ENCODE measurements around the gene C10orf90. TPM values are rescaled to one million over a fixed set of nuclear protein-coding genes. Genes with fewer than 3 reads are reported as not detected.

Gene C10orf90
- total RNA-seq, 2 experiments from 2014 or later, result not detected

GRCh38 chr10:126527645-126528314 lies 142.7 kb downstream of the C10orf90 start:
- CTCF ChIA-PET, result no interaction called here
- intact Hi-C loops (cut with DNase I, micrococcal nuclease), result no loop called here
- H3K27me3 ChIP-seq (ENCODE audit: control insufficient read depth in 1 of 2, insufficient read depth in 2 of 2, low read length in 2 of 2), result no peaks in the 10 kb centered on the region
- Mint-ChIP-seq H3K4me1 (ENCODE audit: low read depth) (no peaks in the 10 kb centered on the region), H3K4me3 (no peak overlapping the region), H3K27me3 (peaks cover 7% of the 10 kb centered on the region), H3K9me3 (no peaks in the 10 kb centered on the region), H3K36me3 (ENCODE audit: low read depth) (no peaks in the 10 kb centered on the region), H3K27ac (no peak overlapping the region)
- H3K4me1 ChIP-seq (ENCODE audit: insufficient read depth, low read length), result no peaks in the 10 kb centered on the region
- no peak overlapping the region for H3K4me3 ChIP-seq (ENCODE audit: low read length)
- no peaks in the 10 kb centered on the region for H3K36me3 ChIP-seq (ENCODE audit: insufficient read depth, low read length)
- TF ChIP-seq, protein P1, sequence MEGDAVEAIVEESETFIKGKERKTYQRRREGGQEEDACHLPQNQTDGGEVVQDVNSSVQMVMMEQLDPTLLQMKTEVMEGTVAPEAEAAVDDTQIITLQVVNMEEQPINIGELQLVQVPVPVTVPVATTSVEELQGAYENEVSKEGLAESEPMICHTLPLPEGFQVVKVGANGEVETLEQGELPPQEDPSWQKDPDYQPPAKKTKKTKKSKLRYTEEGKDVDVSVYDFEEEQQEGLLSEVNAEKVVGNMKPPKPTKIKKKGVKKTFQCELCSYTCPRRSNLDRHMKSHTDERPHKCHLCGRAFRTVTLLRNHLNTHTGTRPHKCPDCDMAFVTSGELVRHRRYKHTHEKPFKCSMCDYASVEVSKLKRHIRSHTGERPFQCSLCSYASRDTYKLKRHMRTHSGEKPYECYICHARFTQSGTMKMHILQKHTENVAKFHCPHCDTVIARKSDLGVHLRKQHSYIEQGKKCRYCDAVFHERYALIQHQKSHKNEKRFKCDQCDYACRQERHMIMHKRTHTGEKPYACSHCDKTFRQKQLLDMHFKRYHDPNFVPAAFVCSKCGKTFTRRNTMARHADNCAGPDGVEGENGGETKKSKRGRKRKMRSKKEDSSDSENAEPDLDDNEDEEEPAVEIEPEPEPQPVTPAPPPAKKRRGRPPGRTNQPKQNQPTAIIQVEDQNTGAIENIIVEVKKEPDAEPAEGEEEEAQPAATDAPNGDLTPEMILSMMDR (IDR thresholded peaks at IDR 0.05), result no peak
- H3K27ac ChIP-seq (ENCODE audit: low read depth in 1 of 2, low read length in 2 of 2), result no peak overlapping the region
- POLR2A ChIA-PET, result no interaction called here
- no peaks in the 10 kb centered on the region for H3K9me3 ChIP-seq (ENCODE audit: control insufficient read depth in 1 of 2, insufficient read depth in 1 of 2, low read length in 2 of 2)
- ATAC-seq (ENCODE audit: poor library complexity) (no peak), DNase-seq (no peak)

- Mint-ChIP-seq H3K27ac (no peak overlapping the region), H3K9me3 (no peaks in the 10 kb centered on the region), H3K4me3 (no peak overlapping the region), H3K4me1 (ENCODE audit: low read depth) (no peaks in the 10 kb centered on the region), H3K36me3 (ENCODE audit: low read depth) (no peaks in the 10 kb centered on the region), H3K27me3 (peaks cover 7% of the 10 kb centered on the region)
- Histone ChIP-seq H3K36me3 (ENCODE audit: insufficient read depth, low read length) (no peaks in the 10 kb centered on the region), H3K27ac (ENCODE audit: low read depth in 1 of 2, low read length in 2 of 2) (no peak overlapping the region), H3K27me3 (ENCODE audit: control insufficient read depth in 1 of 2, insufficient read depth in 2 of 2, low read length in 2 of 2) (no peaks in the 10 kb centered on the region), H3K4me1 (ENCODE audit: insufficient read depth, low read length) (no peaks in the 10 kb centered on the region), H3K4me3 (ENCODE audit: low read length) (no peak overlapping the region), H3K9me3 (ENCODE audit: control insufficient read depth in 1 of 2, insufficient read depth in 1 of 2, low read length in 2 of 2) (no peaks in the 10 kb centered on the region)
- ChIA-PET CTCF (no interaction called here), POLR2A (no interaction called here)
- intact Hi-C loops (cut with DNase I, micrococcal nuclease), result no loop called here
- TF ChIP-seq, protein P1 (IDR thresholded peaks at IDR 0.05), result no peak
- DNase-seq, result no peak
- ATAC-seq (ENCODE audit: poor library complexity), result no peak
Observed at GRCh38 chr10:126525326-126525725, 145.2 kb downstream of the C10orf90 start.

- Mint-ChIP-seq H3K4me1 (ENCODE audit: low read depth) (no peaks in the 10 kb centered on the region), H3K27me3 (peaks cover 7% of the 10 kb centered on the region), H3K36me3 (ENCODE audit: low read depth) (no peaks in the 10 kb centered on the region), H3K27ac (no peak overlapping the region), H3K4me3 (no peak overlapping the region), H3K9me3 (no peaks in the 10 kb centered on the region)
- TF ChIP-seq, protein P1 (IDR thresholded peaks at IDR 0.05), result no peak
- intact Hi-C loops (cut with DNase I, micrococcal nuclease), result no loop called here
- Histone ChIP-seq H3K36me3 (ENCODE audit: insufficient read depth, low read length) (no peaks in the 10 kb centered on the region), H3K4me3 (ENCODE audit: low read length) (no peak overlapping the region), H3K27ac (ENCODE audit: low read depth in 1 of 2, low read length in 2 of 2) (no peak overlapping the region), H3K4me1 (ENCODE audit: insufficient read depth, low read length) (no peaks in the 10 kb centered on the region), H3K27me3 (ENCODE audit: control insufficient read depth in 1 of 2, insufficient read depth in 2 of 2, low read length in 2 of 2) (no peaks in the 10 kb centered on the region), H3K9me3 (ENCODE audit: control insufficient read depth in 1 of 2, insufficient read depth in 1 of 2, low read length in 2 of 2) (no peaks in the 10 kb centered on the region)
- no peak for ATAC-seq (ENCODE audit: poor library complexity)
- no peak for DNase-seq
- CTCF ChIA-PET, result no interaction called here
- POLR2A ChIA-PET, result no interaction called here
Observed at GRCh38 chr10:126524526-126524925, 146.0 kb downstream of the C10orf90 start.
